ENCODE results near the gene STK11IP.

The STK11IP gene

DNA sequence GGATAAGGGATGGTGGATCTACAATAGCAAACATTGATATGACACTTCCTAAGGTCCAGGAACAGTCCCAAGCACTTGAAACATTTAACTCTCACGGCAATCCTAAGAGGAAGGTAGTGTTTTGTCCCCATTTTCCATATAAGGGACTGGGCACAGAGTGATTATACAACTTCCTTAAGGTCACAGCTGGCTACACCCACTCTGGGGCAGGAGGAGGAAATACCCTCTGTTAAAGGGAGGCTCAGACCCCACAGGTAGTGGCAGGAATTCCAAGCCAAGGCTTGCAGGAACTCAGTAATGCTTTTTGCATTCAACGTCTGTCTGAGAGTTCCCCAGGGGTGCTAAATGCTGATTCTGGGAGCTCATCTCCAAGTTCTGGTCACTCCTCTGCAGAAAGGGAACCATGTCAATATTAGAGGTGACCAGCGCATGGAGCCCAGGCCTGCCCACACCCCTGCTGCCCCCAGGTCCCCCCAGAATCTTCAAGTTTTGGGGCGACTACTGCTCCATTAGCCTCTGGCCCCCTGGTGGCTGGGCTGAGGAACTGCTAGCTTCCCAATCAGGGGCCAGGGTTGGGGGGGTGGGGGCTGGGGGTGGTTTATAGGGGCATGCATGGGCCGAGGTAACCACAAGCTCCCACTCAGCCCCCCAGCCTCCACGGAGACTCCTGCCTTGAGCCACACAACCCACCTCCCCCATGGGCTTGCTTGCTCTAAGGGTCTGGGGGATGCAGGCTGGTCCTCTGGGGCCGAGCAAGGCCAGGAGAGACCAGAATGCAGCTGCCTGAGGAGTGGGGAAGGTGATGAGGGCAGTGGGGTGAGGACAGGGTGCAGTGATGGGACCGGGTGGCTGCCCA, 37.4 kb upstream of the STK11IP start:
- H3K9me3 ChIP-seq (ENCODE audit: severe bottlenecking), result no peaks in the 10 kb centered on the region
- no peak for ATAC-seq (ENCODE audit: low read depth)
- TF ChIP-seq, protein P1, sequence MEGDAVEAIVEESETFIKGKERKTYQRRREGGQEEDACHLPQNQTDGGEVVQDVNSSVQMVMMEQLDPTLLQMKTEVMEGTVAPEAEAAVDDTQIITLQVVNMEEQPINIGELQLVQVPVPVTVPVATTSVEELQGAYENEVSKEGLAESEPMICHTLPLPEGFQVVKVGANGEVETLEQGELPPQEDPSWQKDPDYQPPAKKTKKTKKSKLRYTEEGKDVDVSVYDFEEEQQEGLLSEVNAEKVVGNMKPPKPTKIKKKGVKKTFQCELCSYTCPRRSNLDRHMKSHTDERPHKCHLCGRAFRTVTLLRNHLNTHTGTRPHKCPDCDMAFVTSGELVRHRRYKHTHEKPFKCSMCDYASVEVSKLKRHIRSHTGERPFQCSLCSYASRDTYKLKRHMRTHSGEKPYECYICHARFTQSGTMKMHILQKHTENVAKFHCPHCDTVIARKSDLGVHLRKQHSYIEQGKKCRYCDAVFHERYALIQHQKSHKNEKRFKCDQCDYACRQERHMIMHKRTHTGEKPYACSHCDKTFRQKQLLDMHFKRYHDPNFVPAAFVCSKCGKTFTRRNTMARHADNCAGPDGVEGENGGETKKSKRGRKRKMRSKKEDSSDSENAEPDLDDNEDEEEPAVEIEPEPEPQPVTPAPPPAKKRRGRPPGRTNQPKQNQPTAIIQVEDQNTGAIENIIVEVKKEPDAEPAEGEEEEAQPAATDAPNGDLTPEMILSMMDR (IDR thresholded peaks at IDR 0.05; ENCODE audit: poor library complexity, severe bottlenecking), result peak; percentile 82
- H3K4me3 ChIP-seq (ENCODE audit: severe bottlenecking), result no peak overlapping the region
- no peaks in the 10 kb centered on the region for H3K36me3 ChIP-seq (ENCODE audit: low read depth)
- no peak overlapping the region for H3K27ac ChIP-seq (ENCODE audit: poor library complexity, severe bottlenecking)
- H3K4me1 ChIP-seq (ENCODE audit: insufficient read depth, poor library complexity, severe bottlenecking), result no peaks in the 10 kb centered on the region
- no peaks in the 10 kb centered on the region for H3K27me3 ChIP-seq (ENCODE audit: insufficient read depth, poor library complexity, severe bottlenecking)
- DNase-seq (ENCODE audit: low spot score), result peak; percentile 42

DNA sequence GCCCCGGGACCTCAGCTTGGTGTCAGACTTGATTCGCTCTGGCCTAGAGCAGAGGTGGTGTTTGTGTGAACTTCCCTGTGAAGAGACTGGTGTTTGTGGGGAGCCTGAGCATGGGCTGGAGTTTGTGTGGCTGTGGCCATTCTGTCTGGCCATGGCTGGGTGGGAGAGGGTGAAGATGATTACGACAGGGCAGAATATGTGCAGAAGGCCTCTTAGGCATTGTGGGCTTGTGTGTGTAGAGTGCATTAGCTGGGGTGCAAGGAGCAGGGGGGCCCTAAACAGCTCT, 36.8 kb upstream of the STK11IP start:
- DNase-seq (ENCODE audit: low spot score), result no peak
- no peak overlapping the region for H3K27ac ChIP-seq (ENCODE audit: poor library complexity, severe bottlenecking)
- H3K27me3 ChIP-seq (ENCODE audit: insufficient read depth, poor library complexity, severe bottlenecking), result no peaks in the 10 kb centered on the region
- H3K9me3 ChIP-seq (ENCODE audit: severe bottlenecking), result no peaks in the 10 kb centered on the region
- no peaks in the 10 kb centered on the region for H3K36me3 ChIP-seq (ENCODE audit: low read depth)
- no peaks in the 10 kb centered on the region for H3K4me1 ChIP-seq (ENCODE audit: insufficient read depth, poor library complexity, severe bottlenecking)
- no peak overlapping the region for H3K4me3 ChIP-seq (ENCODE audit: severe bottlenecking)
- no peak for ATAC-seq (ENCODE audit: low read depth)
- TF ChIP-seq, protein P1 (IDR thresholded peaks at IDR 0.05; ENCODE audit: poor library complexity, severe bottlenecking), result no peak

DNA sequence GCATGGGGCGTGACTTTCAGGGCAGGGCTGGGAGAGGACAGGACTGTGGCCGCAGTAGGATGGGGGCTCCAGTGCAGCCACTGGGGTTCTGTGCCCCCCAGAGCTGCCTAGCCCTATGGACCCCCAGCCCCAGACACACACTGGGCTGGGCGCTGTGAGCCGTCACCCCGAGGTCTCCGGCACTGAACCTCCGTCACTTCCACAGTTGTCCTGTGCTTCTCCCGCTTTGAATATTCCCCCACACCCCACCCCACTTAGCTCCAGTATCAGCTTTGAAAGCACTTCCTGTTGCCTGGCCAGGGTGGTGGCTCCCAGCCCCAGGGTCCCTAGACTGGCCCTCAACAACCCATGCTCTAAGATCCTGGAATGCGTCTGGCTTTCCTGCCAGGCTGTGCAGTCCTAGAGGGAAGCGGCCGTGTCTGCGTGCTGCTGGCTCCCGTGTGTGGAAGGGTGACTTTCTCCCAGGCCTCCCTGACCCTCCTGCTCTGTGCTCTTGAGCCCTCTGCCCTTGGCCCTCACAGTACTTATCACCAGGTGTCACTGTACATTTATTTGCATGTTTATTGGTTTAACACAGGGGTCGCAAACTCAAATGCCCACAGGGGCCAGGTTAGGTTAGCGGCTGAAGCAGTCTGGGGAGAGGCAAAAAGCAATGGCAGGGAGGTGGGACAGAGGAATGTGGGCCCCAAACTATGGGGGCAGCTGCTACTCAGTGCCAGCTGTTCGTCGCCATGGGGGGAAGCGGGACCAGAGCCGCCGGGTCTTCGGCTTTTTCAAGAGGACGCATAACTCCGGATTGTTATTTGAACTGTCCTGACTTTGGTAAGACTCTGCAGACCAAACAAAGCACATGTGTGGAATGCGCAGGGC, 36.2 kb upstream of the STK11IP start:
- no peak for ATAC-seq (ENCODE audit: low read depth)
- TF ChIP-seq, protein P1 (IDR thresholded peaks at IDR 0.05; ENCODE audit: poor library complexity, severe bottlenecking), result no peak
- H3K4me3 ChIP-seq (ENCODE audit: severe bottlenecking), result no peak overlapping the region
- H3K27me3 ChIP-seq (ENCODE audit: insufficient read depth, poor library complexity, severe bottlenecking), result no peaks in the 10 kb centered on the region
- no peak overlapping the region for H3K27ac ChIP-seq (ENCODE audit: poor library complexity, severe bottlenecking)
- peak; percentile 27 for DNase-seq (ENCODE audit: low spot score)
- H3K36me3 ChIP-seq (ENCODE audit: low read depth), result no peaks in the 10 kb centered on the region
- H3K4me1 ChIP-seq (ENCODE audit: insufficient read depth, poor library complexity, severe bottlenecking), result no peaks in the 10 kb centered on the region
- H3K9me3 ChIP-seq (ENCODE audit: severe bottlenecking), result no peaks in the 10 kb centered on the region

DNA sequence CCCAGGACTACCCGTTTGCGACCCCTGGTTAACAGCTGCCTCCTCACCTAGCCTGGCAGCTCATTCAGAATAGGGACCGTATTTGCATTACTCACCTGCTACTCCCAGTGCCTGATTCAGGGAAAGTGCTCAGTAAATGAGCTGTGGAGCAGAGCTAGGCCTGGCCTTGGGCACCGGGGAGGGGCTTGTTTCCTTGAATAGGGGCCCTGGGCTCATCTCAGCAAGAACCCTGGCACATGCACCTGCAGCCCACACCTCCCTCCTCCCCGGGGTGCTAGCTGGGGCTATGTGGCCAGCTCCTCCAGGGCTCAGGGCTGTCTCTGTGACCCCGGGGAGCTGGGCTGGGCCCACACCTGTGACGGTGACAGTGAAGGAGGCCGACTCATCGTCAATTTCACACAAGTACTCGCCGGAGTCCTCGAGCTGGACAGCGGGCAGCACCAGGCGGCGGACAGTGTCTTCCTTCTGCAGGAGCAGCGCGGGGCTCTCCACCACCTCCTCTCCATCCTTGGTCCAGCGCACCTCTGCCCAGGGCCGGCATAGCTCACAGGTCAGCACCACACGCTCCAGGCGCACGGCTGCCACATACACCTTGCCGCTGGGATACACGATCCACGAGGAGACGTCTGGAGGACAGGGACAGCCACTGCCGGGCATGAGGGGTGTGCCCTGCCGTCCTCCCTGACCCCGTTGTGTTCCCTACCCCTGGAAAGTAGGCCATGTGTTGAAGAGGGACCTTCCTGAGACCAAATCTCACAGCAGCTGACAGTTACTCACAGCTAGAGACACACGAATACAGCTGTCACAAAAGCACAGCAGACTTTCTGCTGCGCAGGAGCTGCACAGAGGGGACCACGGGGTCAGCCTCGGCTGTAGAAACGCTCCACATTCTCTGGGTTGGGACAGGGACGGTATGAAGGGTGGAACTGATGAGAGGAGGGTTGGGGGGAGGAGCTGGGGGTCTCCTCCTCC, 35.3 kb upstream of the STK11IP start:
- Histone ChIP-seq H3K9me3 (ENCODE audit: severe bottlenecking) (no peaks in the 10 kb centered on the region), H3K27me3 (ENCODE audit: insufficient read depth, poor library complexity, severe bottlenecking) (no peaks in the 10 kb centered on the region), H3K27ac (ENCODE audit: poor library complexity, severe bottlenecking) (no peak overlapping the region), H3K36me3 (ENCODE audit: low read depth) (no peaks in the 10 kb centered on the region), H3K4me1 (ENCODE audit: insufficient read depth, poor library complexity, severe bottlenecking) (no peaks in the 10 kb centered on the region), H3K4me3 (ENCODE audit: severe bottlenecking) (no peak overlapping the region)
- TF ChIP-seq, protein P1 (IDR thresholded peaks at IDR 0.05; ENCODE audit: poor library complexity, severe bottlenecking), result no peak
- ATAC-seq (ENCODE audit: low read depth), result no peak
- no peak for DNase-seq (ENCODE audit: low spot score)
